PC-9 (cell line): ENCODE measurements around the gene ASTN2. TPM values are rescaled to one million over a fixed set of nuclear protein-coding genes. Genes with fewer than 3 reads are reported as not detected.

Source experiments
- BruUV-seq: library from RNA; stranded (reverse); fragments of 400-500 nt; replicated peaks from 2 replicates; lab custom pipeline; 2021; lab: Mats Ljungman, UMichigan
- CTCF ChIA-PET: fragments of 300-600 bp; sonication (Branson Sonifier 250); formaldehyde crosslinking; loops from one replicate; lab custom pipeline; 2022; ENCODE audit warnings: antibody characterized with exemption; lab: Charles Lee
- POLR2A ChIA-PET: fragments of 300-600 bp; sonication (Branson Sonifier 250); formaldehyde crosslinking; loops from one replicate; lab custom pipeline; 2022; ENCODE audit warnings: antibody characterized with exemption; ENCODE audit not compliant: unreplicated experiment; lab: Charles Lee
- DNase-seq, 2 experiments: peaks; one replicate each; pipeline versions ENCODE4 v3.0.0 to v3.0.0-alpha.2; 2015 to 2022; ENCODE audit warnings: mixed read lengths in 1 of 2
- H2AFZ ChIP-seq: fragments of 200-600 bp; sonication (generic); 2 replicates; pipeline ENCODE4 v1.8.1; 2017; ENCODE audit warnings: antibody characterized with exemption
- H3F3A ChIP-seq: fragments of 200-600 bp; sonication (generic); 2 replicates; pipeline ENCODE4 v1.8.1; 2017; ENCODE audit warnings: antibody characterized with exemption, mild to moderate bottlenecking, low read depth; ENCODE audit not compliant: insufficient read depth
- H3K27ac ChIP-seq: fragments of 200-600 bp; sonication (generic); 2 replicates; pipeline ENCODE4 v1.6.1; 2016; ENCODE audit warnings: mixed run types
- H3K27me3 ChIP-seq: fragments of 200-600 bp; sonication (generic); 2 replicates; pipeline ENCODE4 v1.6.1; 2016; ENCODE audit warnings: low read depth, mixed run types; ENCODE audit not compliant: insufficient read depth
- H3K36me3 ChIP-seq: fragments of 200-600 bp; sonication (generic); 2 replicates; pipeline ENCODE4 v1.6.1; 2016; ENCODE audit warnings: low read depth, mixed run types
- H3K4me1 ChIP-seq: fragments of 200-600 bp; sonication (generic); replicated peaks from 2 replicates; pipeline ENCODE4 v1.6.1; 2016; ENCODE audit warnings: mixed run types; ENCODE audit not compliant: insufficient read depth
- H3K4me2 ChIP-seq: fragments of 200-600 bp; sonication (generic); 2 replicates; pipeline ENCODE4 v1.6.1; 2017; ENCODE audit warnings: mixed run types
- H3K4me3 ChIP-seq: fragments of 200-600 bp; sonication (generic); 2 replicates; pipeline ENCODE4 v1.6.1; 2016; ENCODE audit warnings: mixed run types
- H3K79me2 ChIP-seq: fragments of 200-600 bp; sonication (generic); 2 replicates; pipeline ENCODE4 v1.6.1; 2017; ENCODE audit warnings: low read depth, mixed run types
- H3K9me2 ChIP-seq: fragments of 200-600 bp; sonication (generic); 2 replicates; pipeline ENCODE4 v1.8.1; 2017; ENCODE audit warnings: mild to moderate bottlenecking; ENCODE audit not compliant: insufficient read depth
- H3K9me3 ChIP-seq: fragments of 200-600 bp; sonication (generic); 2 replicates; pipeline ENCODE4 v1.8.1; 2016; ENCODE audit warnings: low read depth; ENCODE audit not compliant: insufficient read depth
- H4K20me1 ChIP-seq: fragments of 200-600 bp; sonication (generic); 2 replicates; pipeline ENCODE4 v1.8.1; 2017; ENCODE audit not compliant: insufficient read depth
- EZH2 ChIP-seq: fragments of 200-600 bp; sonication (generic); IDR thresholded peaks from 2 replicates; pipeline ENCODE4 v1.8.0; 2017; ENCODE audit warnings: antibody characterized with exemption, low read depth
- intact Hi-C: fragments of 100-400 bp; cut with micrococcal nuclease; formaldehyde crosslinking; loops from one replicate; pipeline ENCODE4 v1.10.0; 2022; ENCODE audit not compliant: unreplicated experiment
- total RNA-seq: library from RNA; stranded (reverse); gene quantifications from 2 replicates; pipeline ENCODE4 v1.2.3, GENCODE V29; 2021
- TF ChIP-seq, protein P1 (sequence below): fragments of 200-600 bp; sonication (generic); conservative IDR thresholded peaks from 2 replicates; pipeline ENCODE4 v1.6.1; 2017; ENCODE audit warnings: mixed run types, antibody characterized with exemption, mild to moderate bottlenecking, moderate library complexity

ASTN2 gene
- total RNA-seq, 1 experiment from 2014 or later, result 6.2 TPM

DNA sequence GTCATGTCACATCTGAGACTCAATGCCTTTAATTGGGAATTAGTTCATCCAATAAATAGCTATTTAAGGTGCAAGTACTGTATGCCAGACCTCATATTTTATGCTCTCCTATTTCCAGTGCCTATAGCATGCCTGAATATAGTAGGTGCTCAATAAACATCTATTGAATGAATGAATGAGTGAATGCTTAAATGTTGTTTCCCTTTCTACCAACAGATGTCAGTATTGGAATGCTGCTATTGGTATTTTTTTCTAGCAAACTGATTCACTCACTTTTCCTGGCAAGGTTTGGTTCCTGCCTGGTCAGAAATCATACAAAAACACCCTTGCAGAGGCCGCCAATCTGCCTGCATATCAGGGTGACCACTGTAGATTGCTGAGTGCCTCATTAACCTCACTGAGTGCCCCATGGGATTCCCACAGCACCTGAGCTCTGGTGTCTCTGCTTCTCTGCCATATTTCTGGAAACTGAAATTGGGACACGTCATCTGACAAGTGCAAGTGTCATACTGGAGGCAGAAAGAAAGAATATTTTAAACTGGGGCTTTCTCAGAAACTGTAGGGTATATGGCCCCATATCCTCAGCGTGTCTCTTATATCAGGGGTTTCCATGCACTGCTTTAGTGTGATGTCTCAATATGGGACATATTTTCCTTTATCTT lies 368.1 kb downstream of the ASTN2 start:
- Histone ChIP-seq H3K9me3 (no peaks in the 10 kb centered on the region), H3K9me2 (no peaks in the 10 kb centered on the region), H3K4me3 (no peak overlapping the region), H3F3A (no peaks in the 10 kb centered on the region), H3K4me2 (no peak overlapping the region), H3K36me3 (no peaks in the 10 kb centered on the region), H2AFZ (no peak overlapping the region), H3K27ac (no peak overlapping the region), H3K4me1 (no peaks in the 10 kb centered on the region), H3K27me3 (peaks cover 6% of the 10 kb centered on the region; the same call in 1 of the 2 replicates), H4K20me1 (no peaks in the 10 kb centered on the region), H3K79me2 (no peaks in the 10 kb centered on the region)
- ChIA-PET POLR2A (interaction anchor here (0.7 kb wide), 1 partner anchor 106 kb away, joined by 3 read pairs; no protein-coding TSS in a partner anchor), CTCF (no interaction called here)
- BruUV-seq, result no TSS peak
- no peak for DNase-seq
- TF ChIP-seq EZH2, result no peak
- TF ChIP-seq, protein P1, sequence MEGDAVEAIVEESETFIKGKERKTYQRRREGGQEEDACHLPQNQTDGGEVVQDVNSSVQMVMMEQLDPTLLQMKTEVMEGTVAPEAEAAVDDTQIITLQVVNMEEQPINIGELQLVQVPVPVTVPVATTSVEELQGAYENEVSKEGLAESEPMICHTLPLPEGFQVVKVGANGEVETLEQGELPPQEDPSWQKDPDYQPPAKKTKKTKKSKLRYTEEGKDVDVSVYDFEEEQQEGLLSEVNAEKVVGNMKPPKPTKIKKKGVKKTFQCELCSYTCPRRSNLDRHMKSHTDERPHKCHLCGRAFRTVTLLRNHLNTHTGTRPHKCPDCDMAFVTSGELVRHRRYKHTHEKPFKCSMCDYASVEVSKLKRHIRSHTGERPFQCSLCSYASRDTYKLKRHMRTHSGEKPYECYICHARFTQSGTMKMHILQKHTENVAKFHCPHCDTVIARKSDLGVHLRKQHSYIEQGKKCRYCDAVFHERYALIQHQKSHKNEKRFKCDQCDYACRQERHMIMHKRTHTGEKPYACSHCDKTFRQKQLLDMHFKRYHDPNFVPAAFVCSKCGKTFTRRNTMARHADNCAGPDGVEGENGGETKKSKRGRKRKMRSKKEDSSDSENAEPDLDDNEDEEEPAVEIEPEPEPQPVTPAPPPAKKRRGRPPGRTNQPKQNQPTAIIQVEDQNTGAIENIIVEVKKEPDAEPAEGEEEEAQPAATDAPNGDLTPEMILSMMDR, result peak; percentile 44; the same call in 1 of the 2 replicates
- intact Hi-C loops, result no loop called here

DNA sequence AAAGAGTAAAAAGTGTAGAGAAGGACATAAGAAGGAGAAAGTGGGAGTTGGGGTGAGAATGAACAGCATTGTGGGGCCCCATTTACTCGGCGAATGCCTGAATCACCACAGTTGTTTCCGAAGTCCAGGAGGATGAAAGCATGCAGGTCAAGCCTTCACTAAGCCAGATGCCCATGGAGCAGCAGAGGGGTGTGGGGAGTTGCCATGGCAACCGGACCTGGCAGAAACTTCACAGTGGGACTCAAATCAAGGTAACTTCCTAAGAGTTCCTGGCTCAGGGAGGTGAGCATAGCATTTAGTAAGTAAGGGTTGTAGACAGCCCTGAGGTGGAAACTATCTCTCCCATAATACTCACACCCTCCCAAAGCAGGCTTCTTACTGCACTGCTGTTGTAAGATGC lies 370.6 kb downstream of the ASTN2 start:
- no peak for DNase-seq
- ChIA-PET POLR2A (no interaction called here), CTCF (no interaction called here)
- no peaks in the 10 kb centered on the region for H4K20me1 ChIP-seq
- intact Hi-C loops, result no loop called here
- TF ChIP-seq EZH2, result no peak
- TF ChIP-seq, protein P1, result no peak
- no peak overlapping the region for H3K27ac ChIP-seq
- no peaks in the 10 kb centered on the region for H3K79me2 ChIP-seq
- no peak overlapping the region for H3K4me3 ChIP-seq
- no TSS peak for BruUV-seq
- H3K27me3 ChIP-seq, result peaks cover 6% of the 10 kb centered on the region; the same call in 1 of the 2 replicates
- no peaks in the 10 kb centered on the region for H3F3A ChIP-seq
- no peak overlapping the region for H3K4me2 ChIP-seq
- H3K4me1 ChIP-seq, result no peaks in the 10 kb centered on the region
- no peaks in the 10 kb centered on the region for H3K9me3 ChIP-seq
- no peaks in the 10 kb centered on the region for H3K36me3 ChIP-seq
- no peaks in the 10 kb centered on the region for H3K9me2 ChIP-seq
- H2AFZ ChIP-seq, result no peak overlapping the region

DNA sequence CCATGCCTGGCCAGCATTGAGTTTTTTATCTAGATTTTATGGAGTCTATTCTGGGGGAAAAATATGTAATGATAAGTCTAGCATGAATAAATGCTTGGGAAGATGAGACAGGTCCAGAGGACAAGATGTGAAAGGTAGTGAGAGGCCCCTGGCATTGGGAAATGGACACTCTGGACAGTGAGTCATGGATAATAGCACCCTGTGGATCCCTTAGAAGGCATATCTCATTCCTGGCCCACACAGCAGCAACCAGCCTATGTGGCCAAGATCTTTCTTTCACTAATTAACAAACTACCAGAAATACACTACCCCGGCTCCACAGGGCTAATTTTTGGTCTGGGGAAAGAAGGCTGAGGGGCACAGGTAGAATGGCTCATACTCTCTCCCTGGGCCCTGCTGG lies 371.7 kb downstream of the ASTN2 start:
- H3K27me3 ChIP-seq, result peaks cover 7% of the 10 kb centered on the region; the same call in 1 of the 2 replicates
- H3K9me3 ChIP-seq, result no peaks in the 10 kb centered on the region
- H3K4me1 ChIP-seq, result no peaks in the 10 kb centered on the region
- no peaks in the 10 kb centered on the region for H3K79me2 ChIP-seq
- no peak overlapping the region for H2AFZ ChIP-seq
- H3F3A ChIP-seq, result no peaks in the 10 kb centered on the region
- no peak overlapping the region for H3K27ac ChIP-seq
- H3K4me3 ChIP-seq, result no peak overlapping the region
- H3K36me3 ChIP-seq, result no peaks in the 10 kb centered on the region
- ChIA-PET CTCF (no interaction called here), POLR2A (no interaction called here)
- H4K20me1 ChIP-seq, result no peaks in the 10 kb centered on the region
- no TSS peak for BruUV-seq
- no peak overlapping the region for H3K4me2 ChIP-seq
- TF ChIP-seq, protein P1, result no peak
- no peak for TF ChIP-seq EZH2
- DNase-seq, result no peak
- intact Hi-C loops, result no loop called here
- H3K9me2 ChIP-seq, result no peaks in the 10 kb centered on the region; the same call in 1 of the 2 replicates
